Measurements from ENCODE around the gene ZNF134.

Gene ZNF134

DNA sequence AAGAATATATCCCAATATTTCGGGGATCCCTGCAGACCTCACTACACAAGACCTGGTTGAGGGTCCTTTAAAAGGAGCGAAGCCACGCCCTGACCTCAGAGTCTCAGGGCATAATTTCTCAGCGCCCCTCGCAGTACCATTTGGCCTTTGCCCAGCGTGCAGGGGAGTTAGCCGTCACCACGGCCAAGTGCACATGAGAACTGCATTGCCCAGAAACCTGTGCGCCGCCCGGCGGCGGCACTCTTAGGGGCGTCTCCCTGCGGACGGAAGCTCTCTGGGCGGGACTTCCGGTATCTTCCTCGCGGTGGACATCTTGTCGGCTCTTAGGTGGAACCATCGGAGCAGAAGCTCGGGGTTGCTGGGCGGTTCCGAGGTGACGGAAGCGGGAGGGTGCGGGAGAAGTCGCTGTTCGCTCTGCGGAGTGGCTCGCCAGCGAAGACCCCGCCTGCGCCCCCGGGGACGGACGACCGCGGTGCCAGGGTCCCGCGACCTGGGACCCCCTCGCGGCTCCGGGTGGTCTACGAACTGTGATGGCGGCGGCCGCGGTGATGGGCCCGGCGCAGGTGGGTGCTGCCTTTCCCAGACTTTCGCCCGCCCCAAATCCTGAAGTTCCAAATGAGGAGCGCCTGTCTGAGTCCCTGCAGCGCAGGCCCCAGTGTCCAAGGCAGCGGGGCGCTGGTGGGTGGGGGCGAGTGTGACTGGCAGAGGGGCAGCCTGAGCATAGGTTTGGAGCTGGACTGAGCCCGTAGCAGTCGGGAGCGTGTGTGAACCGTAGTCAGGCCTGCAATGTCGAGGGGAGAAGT lies at the start of gene ZNF134:
Gene ZNF134 (plus strand): TSS at position 302 of the 803 bp plus-strand sequence. CDS start 5,227 bp downstream, outside the sequence.
- peak within 1 kb of the TSS; percentile 94 for H3K4me3 ChIP-seq (ENCODE audit: low read depth, low read length)
- H3K27me3 ChIP-seq (ENCODE audit: control insufficient read depth, insufficient read depth, low read length), result no peaks in the 10 kb centered on the region
- no peaks in the 10 kb centered on the region for H3K4me1 ChIP-seq (ENCODE audit: control insufficient read depth, insufficient read depth, low read length)
- peaks cover 40% of the 10 kb centered on the region for H3K9me3 ChIP-seq (ENCODE audit: control insufficient read depth, insufficient read depth, low read length)
- peaks cover 40% of the 10 kb centered on the region for H3K36me3 ChIP-seq (ENCODE audit: control insufficient read depth, insufficient read depth, low read length)
- peak within 1 kb of the TSS; percentile 80 for H3K9ac ChIP-seq (ENCODE audit: low read depth, low read length)

DNA sequence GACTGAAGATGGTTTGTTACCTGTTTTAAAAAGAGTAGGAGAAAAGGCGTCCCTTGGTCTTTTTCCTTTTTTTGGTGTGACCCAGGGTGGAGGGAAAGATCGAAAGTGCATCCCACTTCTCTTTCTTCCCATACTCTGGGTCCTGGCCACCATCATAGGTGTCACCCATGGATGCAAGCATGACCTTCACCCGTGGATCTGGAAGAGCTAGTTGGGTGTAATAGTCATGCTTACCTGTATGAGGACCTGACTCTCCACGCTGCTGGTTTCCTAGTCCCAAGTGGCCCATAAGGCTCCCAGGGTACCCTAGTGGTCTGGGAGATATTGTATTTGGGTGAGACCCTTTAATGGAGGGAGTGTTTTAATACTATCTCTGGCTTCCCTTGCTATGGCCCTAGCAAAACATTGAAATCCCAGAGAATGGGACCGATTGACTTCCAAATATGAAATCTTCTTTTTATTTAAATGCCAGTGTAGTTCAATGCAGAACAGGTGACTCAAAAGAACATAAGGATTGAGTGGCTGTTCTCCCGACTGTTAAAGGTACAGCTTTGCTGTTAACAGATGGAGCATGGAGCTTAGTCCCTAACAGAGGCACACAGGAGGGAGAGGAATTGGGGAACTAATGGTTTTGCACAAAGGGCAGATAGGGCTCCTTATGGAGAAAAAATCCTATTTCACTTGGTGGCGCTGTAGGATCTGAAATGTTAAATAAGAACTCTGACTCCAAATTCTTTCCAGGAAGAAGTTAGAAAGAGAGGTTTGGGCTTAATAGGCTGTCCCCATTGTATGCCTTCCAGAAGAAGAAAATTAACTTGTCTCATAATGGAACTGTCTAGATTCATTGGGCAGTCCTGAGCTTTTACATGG lies 47.4 kb upstream of the ZNF134 start:
- peaks cover 28% of the 10 kb centered on the region for H3K9me3 ChIP-seq (ENCODE audit: control insufficient read depth, insufficient read depth, low read length)
- H3K36me3 ChIP-seq (ENCODE audit: control insufficient read depth, insufficient read depth, low read length), result no peaks in the 10 kb centered on the region
- no peak overlapping the region for H3K4me3 ChIP-seq (ENCODE audit: low read depth, low read length)
- no peak overlapping the region for H3K9ac ChIP-seq (ENCODE audit: low read depth, low read length)
- no peaks in the 10 kb centered on the region for H3K4me1 ChIP-seq (ENCODE audit: control insufficient read depth, insufficient read depth, low read length)
- H3K27me3 ChIP-seq (ENCODE audit: control insufficient read depth, insufficient read depth, low read length), result no peaks in the 10 kb centered on the region

- Histone ChIP-seq H3K9me3 (ENCODE audit: control insufficient read depth, insufficient read depth, low read length) (peaks cover 34% of the 10 kb centered on the region), H3K36me3 (ENCODE audit: control insufficient read depth, insufficient read depth, low read length) (peaks cover 38% of the 10 kb centered on the region), H3K9ac (ENCODE audit: low read depth, low read length) (no peak overlapping the region), H3K27me3 (ENCODE audit: control insufficient read depth, insufficient read depth, low read length) (no peaks in the 10 kb centered on the region), H3K4me3 (ENCODE audit: low read depth, low read length) (no peak overlapping the region), H3K4me1 (ENCODE audit: control insufficient read depth, insufficient read depth, low read length) (no peaks in the 10 kb centered on the region)
These were observed 43.3 kb upstream of the ZNF134 start for GRCh38 chr19:57570707-57571106.

- Histone ChIP-seq H3K9ac (ENCODE audit: low read depth, low read length) (no peak overlapping the region), H3K9me3 (ENCODE audit: control insufficient read depth, insufficient read depth, low read length) (peaks cover 27% of the 10 kb centered on the region), H3K4me3 (ENCODE audit: low read depth, low read length) (no peak overlapping the region), H3K36me3 (ENCODE audit: control insufficient read depth, insufficient read depth, low read length) (peaks cover 48% of the 10 kb centered on the region), H3K27me3 (ENCODE audit: control insufficient read depth, insufficient read depth, low read length) (no peaks in the 10 kb centered on the region), H3K4me1 (ENCODE audit: control insufficient read depth, insufficient read depth, low read length) (no peaks in the 10 kb centered on the region)
These were observed 41.6 kb upstream of the ZNF134 start for GRCh38 chr19:57572415-57572947.

GRCh38 chr19:57576661-57577060 lies 37.4 kb upstream of the ZNF134 start:
- peaks cover 48% of the 10 kb centered on the region for H3K36me3 ChIP-seq (ENCODE audit: control insufficient read depth, insufficient read depth, low read length)
- H3K4me1 ChIP-seq (ENCODE audit: control insufficient read depth, insufficient read depth, low read length), result peaks cover 3% of the 10 kb centered on the region
- peaks cover 2% of the 10 kb centered on the region for H3K27me3 ChIP-seq (ENCODE audit: control insufficient read depth, insufficient read depth, low read length)
- no peak overlapping the region for H3K9ac ChIP-seq (ENCODE audit: low read depth, low read length)
- peaks cover 13% of the 10 kb centered on the region for H3K9me3 ChIP-seq (ENCODE audit: control insufficient read depth, insufficient read depth, low read length)
- H3K4me3 ChIP-seq (ENCODE audit: low read depth, low read length), result no peak overlapping the region

GRCh38 chr19:57578487-57579205 lies 35.4 kb upstream of the ZNF134 start, which contains the start of gene ZNF416:
TSS of gene ZNF416 (minus strand) at chr19:57578911. CDS start at chr19:57578704, 207 bp downstream.
- H3K9ac ChIP-seq (ENCODE audit: low read depth, low read length), result peak within 1 kb of the TSS; percentile 66
- H3K4me3 ChIP-seq (ENCODE audit: low read depth, low read length), result peak within 1 kb of the TSS; percentile 91
- H3K4me1 ChIP-seq (ENCODE audit: control insufficient read depth, insufficient read depth, low read length), result peaks cover 3% of the 10 kb centered on the region
- H3K9me3 ChIP-seq (ENCODE audit: control insufficient read depth, insufficient read depth, low read length), result no peaks in the 10 kb centered on the region
- peaks cover 29% of the 10 kb centered on the region for H3K36me3 ChIP-seq (ENCODE audit: control insufficient read depth, insufficient read depth, low read length)
- peaks cover 6% of the 10 kb centered on the region for H3K27me3 ChIP-seq (ENCODE audit: control insufficient read depth, insufficient read depth, low read length)

DNA sequence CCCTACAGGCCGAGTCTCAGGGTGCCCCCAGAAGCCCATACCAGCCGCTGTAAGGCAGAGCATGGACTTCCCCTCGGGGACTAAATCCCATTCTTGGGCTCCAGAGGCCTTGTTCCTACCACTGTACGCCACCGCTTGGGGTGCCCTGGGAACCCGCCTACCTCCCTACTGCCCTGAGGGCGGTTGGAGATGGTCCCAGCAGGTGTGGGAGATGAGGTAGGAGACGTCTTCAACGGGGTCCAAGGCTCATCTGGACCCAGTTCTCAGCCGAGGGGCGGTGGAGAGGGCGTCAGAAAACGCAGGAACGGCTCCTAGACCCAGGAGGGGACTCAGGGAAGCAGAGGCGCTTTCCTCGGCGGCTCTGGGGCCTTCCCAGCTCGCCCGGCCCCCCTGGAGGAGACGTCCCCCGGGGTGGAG lies 30.9 kb upstream of the ZNF134 start:
- peak overlapping the region; percentile 96 for H3K4me3 ChIP-seq (ENCODE audit: low read depth, low read length)
- peaks cover 6% of the 10 kb centered on the region for H3K36me3 ChIP-seq (ENCODE audit: control insufficient read depth, insufficient read depth, low read length)
- H3K4me1 ChIP-seq (ENCODE audit: control insufficient read depth, insufficient read depth, low read length), result no peaks in the 10 kb centered on the region
- peaks cover 6% of the 10 kb centered on the region for H3K27me3 ChIP-seq (ENCODE audit: control insufficient read depth, insufficient read depth, low read length)
- no peaks in the 10 kb centered on the region for H3K9me3 ChIP-seq (ENCODE audit: control insufficient read depth, insufficient read depth, low read length)
- H3K9ac ChIP-seq (ENCODE audit: low read depth, low read length), result peak overlapping the region; percentile 87

DNA sequence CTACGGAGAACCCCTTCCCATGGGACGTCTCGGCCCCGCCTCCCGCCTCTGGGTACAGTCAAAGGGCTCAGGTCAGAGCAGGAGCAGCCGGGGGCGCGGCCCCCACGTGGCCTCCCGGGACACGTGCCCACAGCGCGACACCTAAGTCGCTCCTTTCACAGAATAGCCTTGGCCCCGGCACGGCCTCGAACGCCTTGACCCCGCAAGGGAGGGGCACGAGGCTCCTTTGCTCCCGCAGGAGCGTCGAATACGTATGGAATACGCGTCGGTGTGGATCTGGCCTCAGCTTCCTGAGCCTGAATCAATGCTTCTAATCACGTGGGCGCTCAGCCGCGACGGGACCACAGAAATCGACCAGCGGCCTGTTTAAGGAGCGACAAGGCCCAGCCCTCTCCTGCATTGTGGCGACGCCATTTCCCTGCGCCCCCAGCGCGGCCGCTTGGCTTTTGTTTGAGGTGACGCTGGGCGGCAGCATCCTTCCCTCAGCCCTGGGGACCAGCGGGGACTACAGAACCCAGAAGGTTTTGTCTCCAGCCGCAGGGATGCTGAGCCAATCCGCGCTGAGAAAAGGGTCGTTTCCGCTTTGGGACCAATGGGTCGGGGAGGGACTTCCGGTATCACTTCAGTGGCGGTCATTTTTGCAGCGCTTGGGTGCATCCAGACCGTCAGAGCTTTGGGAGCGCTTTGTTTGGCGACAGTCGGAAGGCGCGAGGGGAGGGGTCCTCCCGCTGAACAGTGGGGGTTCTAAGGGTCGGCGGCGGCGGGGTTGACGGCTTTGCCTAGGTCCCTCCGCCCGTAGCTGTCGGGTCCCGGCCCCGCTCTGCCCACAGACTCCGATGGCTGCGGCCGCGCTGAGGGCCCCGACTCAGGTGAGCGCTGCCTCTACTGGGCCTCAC lies 30.3 kb upstream of the ZNF134 start, which contains the start of gene ZIK1:
Gene ZIK1 (plus strand): TSS at position 625 of the 896 bp plus-strand sequence. CDS start 212 bp downstream, at position 837.
- Histone ChIP-seq H3K27me3 (ENCODE audit: control insufficient read depth, insufficient read depth, low read length) (peaks cover 6% of the 10 kb centered on the region), H3K9me3 (ENCODE audit: control insufficient read depth, insufficient read depth, low read length) (no peaks in the 10 kb centered on the region), H3K4me1 (ENCODE audit: control insufficient read depth, insufficient read depth, low read length) (no peaks in the 10 kb centered on the region), H3K4me3 (ENCODE audit: low read depth, low read length) (peak within 1 kb of the TSS; percentile 96), H3K9ac (ENCODE audit: low read depth, low read length) (peak within 1 kb of the TSS; percentile 87), H3K36me3 (ENCODE audit: control insufficient read depth, insufficient read depth, low read length) (peaks cover 12% of the 10 kb centered on the region)

- no peaks in the 10 kb centered on the region for H3K4me1 ChIP-seq (ENCODE audit: control insufficient read depth, insufficient read depth, low read length)
- peaks cover 17% of the 10 kb centered on the region for H3K9me3 ChIP-seq (ENCODE audit: control insufficient read depth, insufficient read depth, low read length)
- peaks cover 44% of the 10 kb centered on the region for H3K36me3 ChIP-seq (ENCODE audit: control insufficient read depth, insufficient read depth, low read length)
- no peak overlapping the region for H3K4me3 ChIP-seq (ENCODE audit: low read depth, low read length)
- H3K9ac ChIP-seq (ENCODE audit: low read depth, low read length), result no peak overlapping the region
- no peaks in the 10 kb centered on the region for H3K27me3 ChIP-seq (ENCODE audit: control insufficient read depth, insufficient read depth, low read length)
These were observed 26.5 kb upstream of the ZNF134 start for GRCh38 chr19:57587529-57587928.

DNA sequence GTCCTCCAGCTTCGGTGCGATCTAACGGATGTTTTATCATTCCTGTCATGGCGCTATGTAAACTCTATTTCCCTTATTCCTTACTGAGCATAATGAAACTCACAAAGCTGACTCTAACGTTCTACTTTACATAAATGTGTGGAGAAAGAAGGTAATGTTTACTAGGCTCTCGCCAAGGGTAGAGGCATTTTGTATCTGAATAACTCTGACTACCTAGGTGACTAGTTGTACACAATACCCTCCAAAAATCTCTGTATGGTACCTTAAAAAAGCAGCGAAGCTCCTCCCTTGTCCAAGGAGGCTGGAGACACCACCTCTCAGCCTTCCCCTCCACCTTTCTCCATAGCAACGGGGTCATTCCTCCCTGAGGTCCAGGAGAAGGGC lies 14.7 kb upstream of the ZNF134 start:
- Histone ChIP-seq H3K4me3 (ENCODE audit: low read depth, low read length) (peak overlapping the region; percentile 87), H3K9me3 (ENCODE audit: control insufficient read depth, insufficient read depth, low read length) (no peaks in the 10 kb centered on the region), H3K9ac (ENCODE audit: low read depth, low read length) (no peak overlapping the region), H3K27me3 (ENCODE audit: control insufficient read depth, insufficient read depth, low read length) (no peaks in the 10 kb centered on the region), H3K36me3 (ENCODE audit: control insufficient read depth, insufficient read depth, low read length) (peaks cover 1% of the 10 kb centered on the region), H3K4me1 (ENCODE audit: control insufficient read depth, insufficient read depth, low read length) (no peaks in the 10 kb centered on the region)
